ENCODE data around the gene CYSTM1. TPM values are rescaled to one million over a fixed set of nuclear protein-coding genes. Genes with fewer than 3 reads are reported as not detected.

CYSTM1 gene
- total RNA-seq, 4 donors from 2014 or later, result 304 to 593 (median 336) TPM

GRCh38 chr5:140176031-140176387, 1.0 kb downstream of the CYSTM1 start:
- H3K4me1 ChIP-seq, result peaks cover 48 to 50% of the 10 kb centered on the region in 2 donors

GRCh38 chr5:140178086-140178410, 3.1 kb downstream of the CYSTM1 start:
- peak overlapping the region; percentile 97 to 99 (median 98) for H3K27ac ChIP-seq
- intact Hi-C loops (cut with DNase I; ENCODE audit: low total_unique reads), result loop anchor here (5.0 to 10.0 kb wide), 3 partner anchors 64 to 543 kb away; partner anchors contain the start of gene WDR55
- H3K36me3 ChIP-seq, result no peaks in the 10 kb centered on the region
- no peaks in the 10 kb centered on the region for H3K9me3 ChIP-seq
- H3K4me1 ChIP-seq, result peaks cover 68 to 70% of the 10 kb centered on the region in 2 donors
- no peaks in the 10 kb centered on the region for H3K27me3 ChIP-seq
- TF ChIP-seq POLR2A (IDR thresholded peaks at IDR 0.05), result no peak
- TF ChIP-seq CTCF (IDR thresholded peaks at IDR 0.05 in 4 of 5, conservative IDR thresholded peaks at IDR 0.05 in 1 of 5), result no peak
- in situ Hi-C loops (cut with MboI; ENCODE audit: low sequenced_read_pairs in 4 of 4), result no loop called here
- ATAC-seq (peak in 1 of 2 donors; percentile 13), DNase-seq (peak in 1 of 2 donors; percentile 47)
- peak overlapping the region; percentile 87 to 98 (median 88) for H3K4me3 ChIP-seq

More at GRCh38 chr5:140176031-140176387, 1.0 kb downstream of the CYSTM1 start:
- Histone ChIP-seq H3K27me3 (no peaks in the 10 kb centered on the region), H3K27ac (peak overlapping the region; percentile 97 to 99 (median 98)), H3K36me3 (no peaks in the 10 kb centered on the region), H3K9me3 (no peaks in the 10 kb centered on the region), H3K4me3 (peak overlapping the region; percentile 87 to 98 (median 88))
- no peak for TF ChIP-seq POLR2A (IDR thresholded peaks at IDR 0.05)
- TF ChIP-seq CTCF (IDR thresholded peaks at IDR 0.05 in 4 of 5, conservative IDR thresholded peaks at IDR 0.05 in 1 of 5), result no peak
- in situ Hi-C loops (cut with MboI; ENCODE audit: low sequenced_read_pairs in 4 of 4) (no loop called here), intact Hi-C loops (cut with DNase I; ENCODE audit: low total_unique reads) (loop anchor here (5.0 to 10.0 kb wide), 3 partner anchors 66 to 541 kb away; partner anchors contain the start of gene WDR55)
- DNase-seq, result no peak
- no peak for ATAC-seq

- H3K4me3 ChIP-seq, result no peak overlapping the region
- intact Hi-C loops (cut with DNase I; ENCODE audit: low total_unique reads), result loop anchor here (5.0 to 10.0 kb wide), 3 partner anchors 64 to 544 kb away; partner anchors contain the start of gene WDR55
Observed at GRCh38 chr5:140178482-140179116, 3.6 kb downstream of the CYSTM1 start.

GRCh38 chr5:140181002-140181483, 6.1 kb downstream of the CYSTM1 start:
- DNase-seq (no peak), ATAC-seq (no peak)
- Histone ChIP-seq H3K27ac (peak overlapping the region; percentile 97 to 99 (median 98)), H3K4me3 (peak overlapping the region in 2 of 4 donors; percentile 7 to 12), H3K27me3 (no peaks in the 10 kb centered on the region), H3K4me1 (peaks cover 84 to 90% of the 10 kb centered on the region in 2 donors), H3K36me3 (no peaks in the 10 kb centered on the region), H3K9me3 (no peaks in the 10 kb centered on the region)
- in situ Hi-C loops (cut with MboI; ENCODE audit: low sequenced_read_pairs in 4 of 4) (no loop called here), intact Hi-C loops (cut with DNase I; ENCODE audit: low total_unique reads) (no loop called here)
- TF ChIP-seq POLR2A (IDR thresholded peaks at IDR 0.05), result no peak
- no peak for TF ChIP-seq CTCF (IDR thresholded peaks at IDR 0.05 in 4 of 5, conservative IDR thresholded peaks at IDR 0.05 in 1 of 5)

More at GRCh38 chr5:140178482-140179116, 3.6 kb downstream of the CYSTM1 start:
- Histone ChIP-seq H3K4me1 (peaks cover 74 to 76% of the 10 kb centered on the region in 2 donors), H3K9me3 (no peaks in the 10 kb centered on the region), H3K36me3 (no peaks in the 10 kb centered on the region), H3K27ac (peak overlapping the region; percentile 97 to 99 (median 98)), H3K27me3 (no peaks in the 10 kb centered on the region)
- ATAC-seq (no peak), DNase-seq (peak in 1 of 2 donors; percentile 57)
- in situ Hi-C loops (cut with MboI; ENCODE audit: low sequenced_read_pairs in 4 of 4), result no loop called here
- no peak for TF ChIP-seq POLR2A (IDR thresholded peaks at IDR 0.05)
- TF ChIP-seq CTCF (IDR thresholded peaks at IDR 0.05 in 4 of 5, conservative IDR thresholded peaks at IDR 0.05 in 1 of 5), result no peak
